K562 (cell line): Measurements from ENCODE around the gene SHB. TPM values are rescaled to one million over a fixed set of nuclear protein-coding genes. Genes with fewer than 3 reads are reported as not detected.

Experiments
- BCOR ChIP-seq: fragments of 450-650 bp; IDR thresholded peaks from 2 replicates; pipeline ENCODE4 v1.6.1; 2016
- CCAR2 ChIP-seq: fragments of 200-400 bp; formaldehyde crosslinking; IDR thresholded peaks from 2 replicates; pipeline ENCODE4 v1.6.1; 2017; ENCODE audit warnings: mild to moderate bottlenecking, low read depth, low read length
- CTBP1 ChIP-seq: fragments of 450-650 bp; IDR thresholded peaks from 2 replicates; pipeline ENCODE4 v1.6.1; 2016; ENCODE audit warnings: borderline replicate concordance
- FOS ChIP-seq: IDR thresholded peaks from 3 replicates; pipeline ENCODE4 v1.6.1; 2011; ENCODE audit not compliant: insufficient read length; ENCODE audit errors: extremely low read depth
- HDAC3 ChIP-seq: fragments of 450-650 bp; IDR thresholded peaks from 2 replicates; pipeline ENCODE4 v1.6.1; 2018; ENCODE audit warnings: borderline replicate concordance, mild to moderate bottlenecking, moderate library complexity; ENCODE audit not compliant: partially characterized antibody
- HNRNPK ChIP-seq: fragments of 200-400 bp; formaldehyde crosslinking; IDR thresholded peaks from one replicate; pipeline ENCODE4 v1.6.1; 2018; ENCODE audit warnings: mild to moderate bottlenecking, low read depth, low read length; ENCODE audit not compliant: poor library complexity, severe bottlenecking
- KDM2B ChIP-seq: fragments of 250-450 bp; sonication (Bioruptor Pico); IDR thresholded peaks from 2 replicates; pipeline ENCODE4 v1.8.0; 2021; ENCODE audit warnings: mild to moderate bottlenecking, moderate library complexity
- MXI1 ChIP-seq: IDR thresholded peaks from 2 replicates; pipeline ENCODE4 v1.6.1; 2011; ENCODE audit warnings: low read depth, mild to moderate bottlenecking, improper control_type of control experiment, low read length
- PHB2 ChIP-seq: fragments of 450-650 bp; IDR thresholded peaks from 2 replicates; pipeline ENCODE4 v1.6.1; 2017; ENCODE audit warnings: low read depth
- PRMT5 ChIP-seq: sonication (generic); formaldehyde crosslinking; IDR thresholded peaks from 2 replicates; pipeline ENCODE4 v1.5.0; 2020; ENCODE audit warnings: missing genetic modification reagents
- RFX1 ChIP-seq: fragments of 450-650 bp; IDR thresholded peaks from 2 replicates; pipeline ENCODE4 v1.6.1; 2016; ENCODE audit warnings: mild to moderate bottlenecking, moderate library complexity
- SIN3A ChIP-seq, 2 experiments: fragments of 150-350 bp in 1 of 2; IDR thresholded peaks; 2 replicates each; pipeline ENCODE4 v1.6.1; 2011 to 2016; ENCODE audit warnings: borderline replicate concordance in 2 of 2, low read depth in 2 of 2, low read length in 2 of 2, mild to moderate bottlenecking in 2 of 2, moderate library complexity in 2 of 2; ENCODE audit not compliant: control insufficient read depth in 1 of 2
- SUPT5H ChIP-seq: fragments of 450-650 bp; IDR thresholded peaks from 2 replicates; pipeline ENCODE4 v1.6.1; 2016
- TRIM24 ChIP-seq, 2 experiments: fragments of 450-650 bp; IDR thresholded peaks; 2 replicates each; pipeline ENCODE4 v1.6.1; 2016
- YBX1 ChIP-seq: fragments of 450-650 bp; IDR thresholded peaks from 2 replicates; pipeline ENCODE4 v1.7.1; 2016; ENCODE audit warnings: mild to moderate bottlenecking
- ZKSCAN8 ChIP-seq: fragments of 200-800 bp; sonication (Bioruptor generic); IDR thresholded peaks from 2 replicates; pipeline ENCODE4 v1.6.1; 2016; ENCODE audit warnings: missing genetic modification characterization, missing compliant biosample characterization
- ZNF146 ChIP-seq: IDR thresholded peaks from one replicate; pipeline ENCODE4 v1.6.1; 2018; ENCODE audit warnings: missing compliant biosample characterization; ENCODE audit not compliant: unreplicated experiment
- ZNF311 ChIP-seq: fragments of 250-450 bp; sonication (Bioruptor Pico); IDR thresholded peaks from 2 replicates; pipeline ENCODE4 v1.4.0; 2020; ENCODE audit warnings: mild to moderate bottlenecking, moderate library complexity
- ZNF41 ChIP-seq: fragments of 250-450 bp; sonication (Bioruptor Pico); conservative IDR thresholded peaks from 2 replicates; pipeline ENCODE4 v1.4.0; 2020; ENCODE audit warnings: mild to moderate bottlenecking
- ZNF551 ChIP-seq: fragments of 250-450 bp; sonication (Bioruptor Pico); IDR thresholded peaks from 2 replicates; pipeline ENCODE4 v1.5.0; 2021; ENCODE audit warnings: mild to moderate bottlenecking, moderate library complexity
- ZNF589 ChIP-seq: fragments of 200-800 bp; sonication (Bioruptor generic); IDR thresholded peaks from 2 replicates; pipeline ENCODE4 v1.6.1; 2016; ENCODE audit warnings: low read depth, missing genetic modification characterization, missing compliant biosample characterization
- ZNF699 ChIP-seq: fragments of 250-450 bp; sonication (Bioruptor Pico); IDR thresholded peaks from 2 replicates; pipeline ENCODE4 v1.8.0; 2021; ENCODE audit warnings: mild to moderate bottlenecking, moderate library complexity; ENCODE audit not compliant: insufficient replicate concordance
- ZNF717 ChIP-seq: fragments of 250-450 bp; sonication (Bioruptor Pico); IDR thresholded peaks from 2 replicates; pipeline ENCODE4 v1.5.0; 2021
- ZNF75A ChIP-seq: fragments of 450-650 bp; formaldehyde crosslinking; IDR thresholded peaks from 2 replicates; pipeline ENCODE4 v1.4.0; 2020; ENCODE audit warnings: mild to moderate bottlenecking
- ZNF764 ChIP-seq: fragments of 250-450 bp; sonication (Bioruptor Pico); IDR thresholded peaks from 2 replicates; pipeline ENCODE4 v1.4.0; 2020; ENCODE audit warnings: low read depth, mild to moderate bottlenecking, moderate library complexity
- ZNF778 ChIP-seq: fragments of 450-650 bp; formaldehyde crosslinking; IDR thresholded peaks from 2 replicates; pipeline ENCODE4 v1.4.0; 2020; ENCODE audit warnings: mild to moderate bottlenecking, moderate library complexity
- polyA plus RNA-seq, 8 experiments: library from polyadenylated mRNA; depleted of rRNA in 4 of 8; stranded (reverse) in 5 of 8; unstranded in 3 of 8; fragments of >200 nt; fragmentation: Nextera tagmentation in 2 of 8; fragmentation: Illumina TruSeq in 1 of 8; extraction: Ambion mirVana in 2 of 8; extraction: Trizol in 1 of 8; gene quantifications; 2 replicates each; pipeline versions ENCODE4 v1.2.1 to v1.2.3, GENCODE V29; 2011 to 2014; ENCODE audit warnings: inconsistent platforms in 1 of 8, missing spikeins in 1 of 8
- total RNA-seq, 7 experiments: library from RNA; depleted of rRNA in 6 of 7; stranded (reverse); fragments of >200 nt in 6 of 7; fragmentation: Illumina TruSeq in 2 of 7; extraction: Trizol in 2 of 7; gene quantifications; 2 replicates each; pipeline versions ENCODE4 v1.2.1 to v1.2.3, GENCODE V29; 2011 to 2021; ENCODE audit warnings: low replicate concordance in 1 of 7
- TF ChIP-seq, protein P1 (sequence below): fragments of 250-450 bp; sonication (Bioruptor Pico); IDR thresholded peaks from 2 replicates; pipeline ENCODE4 v1.5.0; 2020; ENCODE audit warnings: mild to moderate bottlenecking
- TF ChIP-seq, protein P2 (sequence below): fragments of 150-350 bp; conservative IDR thresholded peaks from 2 replicates; pipeline ENCODE4 v1.6.1; 2014; ENCODE audit warnings: low read length

The SHB gene
- total and polyA plus RNA-seq, 9 of the 15 experiments (the other 6 are each of a cell fraction or from before 2014, with no cell fraction given) = 0.78 to 16.0 (median 5.3) TPM

DNA sequence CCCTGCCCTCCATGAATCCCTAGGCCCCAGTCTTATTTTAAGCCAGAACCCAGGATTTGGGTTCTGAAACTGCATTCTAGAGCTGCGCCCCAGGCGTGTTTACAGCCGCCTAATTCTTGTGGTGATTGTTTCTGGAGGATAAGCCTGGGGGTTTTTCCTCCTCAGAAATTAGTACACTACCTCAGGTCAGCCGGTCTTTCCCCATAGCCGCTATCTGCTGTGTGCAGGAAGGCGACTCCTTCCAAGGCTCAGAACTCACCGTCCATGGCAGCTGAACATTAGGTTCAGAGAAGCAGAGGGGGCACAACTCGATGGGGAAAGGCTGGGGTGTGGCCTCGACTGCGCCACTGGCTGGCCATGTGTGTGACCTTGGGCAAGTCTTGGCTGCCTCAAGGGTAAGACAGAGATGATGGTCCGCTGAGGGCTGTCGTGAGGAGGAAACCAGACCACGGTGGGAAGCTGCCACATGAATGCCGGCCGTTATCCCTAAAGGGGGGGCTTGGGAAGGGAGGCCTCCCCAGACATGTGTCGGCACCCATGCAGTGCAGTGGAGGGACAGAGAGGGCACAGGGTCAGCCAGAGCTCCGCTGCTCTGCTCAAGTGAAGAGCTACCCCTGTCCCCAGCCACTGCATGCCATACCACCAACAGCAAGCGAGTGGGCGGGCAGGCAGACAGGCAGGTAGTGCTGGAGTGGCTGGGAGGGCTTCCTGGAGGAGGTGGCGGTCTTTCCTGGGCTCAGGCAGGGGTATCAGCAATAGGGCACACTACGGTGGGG is 28.9 kb downstream of the SHB start (continued):
- TF ChIP-seq ZNF699 (CRISPR knock-in tag) (no peak), MXI1 (no peak), KDM2B (CRISPR knock-in tag) (no peak), PRMT5 (no peak), BCOR (peak; percentile 94), PHB2 (no peak), RFX1 (no peak), ZNF311 (CRISPR knock-in tag) (no peak), HNRNPK (no peak), ZNF717 (CRISPR knock-in tag) (peak; percentile 30; the same call in 1 of the 2 replicates), ZKSCAN8 (CRISPR knock-in tag) (no peak), YBX1 (no peak), FOS (no peak), ZNF589 (CRISPR knock-in tag) (peak; percentile 78; the same call in 1 of the 2 replicates), CCAR2 (no peak), CTBP1 (peak; percentile 35; the same call in 1 of the 2 replicates), TRIM24 (IDR thresholded peaks at IDR 0.05) (peak in 1 of 2 experiments; percentile 30; a peak in 1 of 4 replicates), HDAC3 (no peak), ZNF146 (CRISPR knock-in tag) (no peak), ZNF75A (CRISPR knock-in tag) (no peak), ZNF551 (no peak), SIN3A (IDR thresholded peaks at IDR 0.05; ENCODE audit: borderline replicate concordance in 2 of 2, control insufficient read depth in 1 of 2, low read depth in 2 of 2, low read length in 2 of 2) (no peak), ZNF41 (CRISPR knock-in tag) (no peak), SUPT5H (no peak), ZNF778 (CRISPR knock-in tag) (no peak), ZNF764 (no peak)
- TF ChIP-seq, protein P1, sequence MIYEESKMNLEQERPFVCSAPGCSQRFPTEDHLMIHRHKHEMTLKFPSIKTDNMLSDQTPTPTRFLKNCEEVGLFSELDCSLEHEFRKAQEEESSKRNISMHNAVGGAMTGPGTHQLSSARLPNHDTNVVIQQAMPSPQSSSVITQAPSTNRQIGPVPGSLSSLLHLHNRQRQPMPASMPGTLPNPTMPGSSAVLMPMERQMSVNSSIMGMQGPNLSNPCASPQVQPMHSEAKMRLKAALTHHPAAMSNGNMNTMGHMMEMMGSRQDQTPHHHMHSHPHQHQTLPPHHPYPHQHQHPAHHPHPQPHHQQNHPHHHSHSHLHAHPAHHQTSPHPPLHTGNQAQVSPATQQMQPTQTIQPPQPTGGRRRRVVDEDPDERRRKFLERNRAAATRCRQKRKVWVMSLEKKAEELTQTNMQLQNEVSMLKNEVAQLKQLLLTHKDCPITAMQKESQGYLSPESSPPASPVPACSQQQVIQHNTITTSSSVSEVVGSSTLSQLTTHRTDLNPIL = no peak
- TF ChIP-seq, protein P2, sequence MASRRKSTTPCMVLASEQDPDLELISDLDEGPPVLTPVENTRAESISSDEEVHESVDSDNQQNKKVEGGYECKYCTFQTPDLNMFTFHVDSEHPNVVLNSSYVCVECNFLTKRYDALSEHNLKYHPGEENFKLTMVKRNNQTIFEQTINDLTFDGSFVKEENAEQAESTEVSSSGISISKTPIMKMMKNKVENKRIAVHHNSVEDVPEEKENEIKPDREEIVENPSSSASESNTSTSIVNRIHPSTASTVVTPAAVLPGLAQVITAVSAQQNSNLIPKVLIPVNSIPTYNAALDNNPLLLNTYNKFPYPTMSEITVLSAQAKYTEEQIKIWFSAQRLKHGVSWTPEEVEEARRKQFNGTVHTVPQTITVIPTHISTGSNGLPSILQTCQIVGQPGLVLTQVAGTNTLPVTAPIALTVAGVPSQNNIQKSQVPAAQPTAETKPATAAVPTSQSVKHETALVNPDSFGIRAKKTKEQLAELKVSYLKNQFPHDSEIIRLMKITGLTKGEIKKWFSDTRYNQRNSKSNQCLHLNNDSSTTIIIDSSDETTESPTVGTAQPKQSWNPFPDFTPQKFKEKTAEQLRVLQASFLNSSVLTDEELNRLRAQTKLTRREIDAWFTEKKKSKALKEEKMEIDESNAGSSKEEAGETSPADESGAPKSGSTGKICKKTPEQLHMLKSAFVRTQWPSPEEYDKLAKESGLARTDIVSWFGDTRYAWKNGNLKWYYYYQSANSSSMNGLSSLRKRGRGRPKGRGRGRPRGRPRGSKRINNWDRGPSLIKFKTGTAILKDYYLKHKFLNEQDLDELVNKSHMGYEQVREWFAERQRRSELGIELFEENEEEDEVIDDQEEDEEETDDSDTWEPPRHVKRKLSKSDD = no peak
